NCI-H2029 treated with DMSO at 0.1 percent for 48 hours (cell line): ENCODE data around the gene P3H3.
"Not testable (repeated sequence)": the region's sequence is repeated elsewhere in the genome, so short reads cannot be mapped to it uniquely, and the experiment has no call there.

Experiments used
- DNase-seq: peaks from one replicate; lab custom pipeline; 2025; lab: John Stamatoyannopoulos, UW

The P3H3 gene

GRCh38 chr12:6843118-6843902, 15.1 kb downstream of the P3H3 start:
- DNase-seq, result no peak

GRCh38 chr12:6845395-6845794, 17.2 kb downstream of the P3H3 start:
- DNase-seq, result no peak

- no peak for DNase-seq
Observed at GRCh38 chr12:6846316-6846869, 18.2 kb downstream of the P3H3 start.

- no peak for DNase-seq
Observed at GRCh38 chr12:6847676-6848075, 19.5 kb downstream of the P3H3 start.

- DNase-seq, result no peak
Observed at GRCh38 chr12:6849427-6849826, 21.2 kb downstream of the P3H3 start.

GRCh38 chr12:6849976-6850560, 21.9 kb downstream of the P3H3 start:
- DNase-seq, result no peak

- no peak for DNase-seq
Observed at GRCh38 chr12:6850796-6851152, 22.6 kb downstream of the P3H3 start.

- DNase-seq, result peak; percentile 97
Observed at GRCh38 chr12:6851153-6851920, 23.1 kb downstream of the P3H3 start, which contains the start of gene CDCA3. Gene CDCA3 (minus strand): TSS chr12:6851286. CDS start chr12:6850952, 334 bp downstream.

GRCh38 chr12:6851921-6852650, 23.9 kb downstream of the P3H3 start, which contains the start of gene USP5:
Gene USP5 (plus strand): TSS chr12:6852150. CDS start chr12:6852180, 30 bp downstream.
- peak; percentile 98 for DNase-seq

- no peak for DNase-seq
Observed at GRCh38 chr12:6852651-6853354, 24.6 kb downstream of the P3H3 start.

GRCh38 chr12:6853626-6854025, 25.4 kb downstream of the P3H3 start:
- no peak for DNase-seq

GRCh38 chr12:6854036-6854435, 25.8 kb downstream of the P3H3 start:
- DNase-seq, result no peak

- DNase-seq, result no peak
Observed at GRCh38 chr12:6855322-6855721, 27.1 kb downstream of the P3H3 start.

GRCh38 chr12:6858799-6859198, 30.6 kb downstream of the P3H3 start:
- DNase-seq, result no peak

- no peak for DNase-seq
Observed at GRCh38 chr12:6860116-6860515, 31.9 kb downstream of the P3H3 start.

GRCh38 chr12:6860942-6861341, 32.7 kb downstream of the P3H3 start:
- no peak for DNase-seq

GRCh38 chr12:6861391-6861790, 33.2 kb downstream of the P3H3 start:
- no peak for DNase-seq

- no peak for DNase-seq
Observed at GRCh38 chr12:6863033-6863432, 34.8 kb downstream of the P3H3 start.

GRCh38 chr12:6863586-6864321, 35.5 kb downstream of the P3H3 start:
- DNase-seq, result no peak

- DNase-seq, result not testable (repeated sequence)
Observed at GRCh38 chr12:6865307-6865706, 37.1 kb downstream of the P3H3 start.
